HepG2 (cell line): Measurements from ENCODE around the gene CHMP1B. TPM values are rescaled to one million over a fixed set of nuclear protein-coding genes. Genes with fewer than 3 reads are reported as not detected.

Experiments
- CBX2 ChIP-seq, 2 experiments: fragments of 200-600 bp in 1 of 2; sonication (generic); formaldehyde crosslinking in 1 of 2; IDR thresholded peaks; 2 replicates each; pipeline versions ENCODE4 v1.7.0 to v1.8.1; 2018 to 2022; ENCODE audit warnings: low read depth in 2 of 2, low read length in 1 of 2, mild to moderate bottlenecking in 1 of 2, missing genetic modification reagents in 1 of 2
- CREB3 ChIP-seq: sonication (generic); formaldehyde crosslinking; IDR thresholded peaks from 2 replicates; pipeline ENCODE4 v1.5.0; 2020; ENCODE audit warnings: missing genetic modification reagents
- ELF4 ChIP-seq: sonication (generic); formaldehyde crosslinking; IDR thresholded peaks from 2 replicates; pipeline ENCODE4 v1.5.0; 2020; ENCODE audit warnings: missing genetic modification reagents, mild to moderate bottlenecking, moderate library complexity, borderline replicate concordance
- EP300 ChIP-seq, 3 experiments: sonication (generic) in 1 of 3; formaldehyde crosslinking in 1 of 3; IDR thresholded peaks; 2 replicates each; pipeline versions ENCODE4 v1.5.1 to v1.6.1; 2011 to 2020; ENCODE audit warnings: low read depth in 2 of 3, low read length in 2 of 3, borderline replicate concordance in 1 of 3, improper control_type of control experiment in 1 of 3, mild to moderate bottlenecking in 1 of 3, missing genetic modification reagents in 1 of 3, moderate library complexity in 1 of 3
- FOXK1 ChIP-seq: sonication (generic); formaldehyde crosslinking; IDR thresholded peaks from 2 replicates; pipeline ENCODE4 v1.4.0; 2020; ENCODE audit warnings: low read depth, missing genetic modification reagents, borderline replicate concordance
- HBP1 ChIP-seq: IDR thresholded peaks from 2 replicates; pipeline ENCODE4 v1.6.1; 2016; ENCODE audit warnings: low read depth, control low read depth
- KAT2B ChIP-seq: fragments of 150-350 bp; IDR thresholded peaks from 2 replicates; pipeline ENCODE4 v1.6.1; 2014; ENCODE audit warnings: low read depth, low read length, borderline replicate concordance
- NR2C2 ChIP-seq: sonication (generic); formaldehyde crosslinking; IDR thresholded peaks from 2 replicates; pipeline ENCODE4 v1.4.0; 2020; ENCODE audit warnings: missing genetic modification reagents, mild to moderate bottlenecking, moderate library complexity, borderline replicate concordance
- NRL ChIP-seq: sonication (generic); formaldehyde crosslinking; IDR thresholded peaks from 2 replicates; pipeline ENCODE4 v1.5.0; 2020; ENCODE audit warnings: missing genetic modification reagents, mild to moderate bottlenecking, moderate library complexity, borderline replicate concordance
- POGZ ChIP-seq: sonication (generic); formaldehyde crosslinking; IDR thresholded peaks from 2 replicates; pipeline ENCODE4 v1.4.0; 2020; ENCODE audit warnings: mild to moderate bottlenecking, missing genetic modification reagents
- SOX5 ChIP-seq: IDR thresholded peaks from 2 replicates; pipeline ENCODE4 v1.6.1; 2016; ENCODE audit warnings: borderline replicate concordance
- SRSF1 ChIP-seq: fragments of 200-400 bp; formaldehyde crosslinking; optimal IDR thresholded peaks from 2 replicates; pipeline ENCODE3; 2017; ENCODE audit warnings: mild to moderate bottlenecking, low read depth, low read length, moderate library complexity
- TP53 ChIP-seq: sonication (generic); formaldehyde crosslinking; conservative IDR thresholded peaks from 2 replicates; pipeline ENCODE4 v1.4.0; 2020; ENCODE audit warnings: missing genetic modification reagents
- WIZ ChIP-seq: sonication (generic); formaldehyde crosslinking; IDR thresholded peaks from 2 replicates; pipeline ENCODE4 v1.5.1; 2020; ENCODE audit warnings: mild to moderate bottlenecking, missing genetic modification reagents
- ZBTB20 ChIP-seq: sonication (generic); formaldehyde crosslinking; IDR thresholded peaks from 2 replicates; pipeline ENCODE4 v1.8.1; 2023; ENCODE audit warnings: missing genetic modification reagents, low read depth, mild to moderate bottlenecking, borderline replicate concordance
- ZBTB3 ChIP-seq: sonication (generic); formaldehyde crosslinking; IDR thresholded peaks from 2 replicates; pipeline ENCODE4 v1.4.0; 2020; ENCODE audit warnings: low read depth, mild to moderate bottlenecking, moderate library complexity, missing genetic modification reagents, borderline replicate concordance
- ZNF75D ChIP-seq: sonication (generic); formaldehyde crosslinking; IDR thresholded peaks from 2 replicates; pipeline ENCODE4 v1.8.1; 2023; ENCODE audit warnings: missing genetic modification reagents, mild to moderate bottlenecking, borderline replicate concordance
- polyA plus RNA-seq, 8 experiments: library from polyadenylated mRNA; depleted of rRNA in 3 of 8; stranded (reverse) in 7 of 8; unstranded in 1 of 8; fragments of >200 nt; fragmentation: Illumina TruSeq in 4 of 8; extraction: Trizol in 4 of 8; gene quantifications; 2 replicates each; pipeline versions ENCODE4 v1.2.1 to v1.2.3, GENCODE V29; 2011 to 2016; ENCODE audit warnings: low read depth in 4 of 8, missing spikeins in 1 of 8, mixed read lengths in 1 of 8; ENCODE audit not compliant: insufficient read depth in 1 of 8
- total RNA-seq, 5 experiments: library from RNA; depleted of rRNA; stranded (reverse); fragments of >200 nt; fragmentation: Illumina TruSeq; extraction: Trizol; gene quantifications; 2 replicates each; pipeline ENCODE4 v1.2.3, GENCODE V29; 2016; ENCODE audit warnings: low read depth in 1 of 5
- TF ChIP-seq, protein P1 (sequence below): sonication (generic); formaldehyde crosslinking; IDR thresholded peaks from 2 replicates; pipeline ENCODE4 v1.4.0; 2020; ENCODE audit warnings: mild to moderate bottlenecking, low read depth, missing genetic modification reagents
- TF ChIP-seq, protein P2 (sequence below): IDR thresholded peaks from 2 replicates; pipeline ENCODE4 v1.6.1; 2016; ENCODE audit warnings: mild to moderate bottlenecking
- TF ChIP-seq, protein P3 (sequence below): sonication (generic); formaldehyde crosslinking; IDR thresholded peaks from 2 replicates; pipeline ENCODE4 v1.5.0; 2020; ENCODE audit warnings: mild to moderate bottlenecking, low read depth, missing genetic modification reagents, borderline replicate concordance
- TF ChIP-seq, protein P4 (sequence below): sonication (generic); formaldehyde crosslinking; IDR thresholded peaks from 2 replicates; pipeline ENCODE4; 2020; ENCODE audit warnings: missing genetic modification reagents, mild to moderate bottlenecking, borderline replicate concordance

Gene CHMP1B
- total and polyA plus RNA-seq, 2 of the 13 experiments (the other 11 are each of a cell fraction or from before 2014, with no cell fraction given), result 18.8 to 20.2 TPM

DNA sequence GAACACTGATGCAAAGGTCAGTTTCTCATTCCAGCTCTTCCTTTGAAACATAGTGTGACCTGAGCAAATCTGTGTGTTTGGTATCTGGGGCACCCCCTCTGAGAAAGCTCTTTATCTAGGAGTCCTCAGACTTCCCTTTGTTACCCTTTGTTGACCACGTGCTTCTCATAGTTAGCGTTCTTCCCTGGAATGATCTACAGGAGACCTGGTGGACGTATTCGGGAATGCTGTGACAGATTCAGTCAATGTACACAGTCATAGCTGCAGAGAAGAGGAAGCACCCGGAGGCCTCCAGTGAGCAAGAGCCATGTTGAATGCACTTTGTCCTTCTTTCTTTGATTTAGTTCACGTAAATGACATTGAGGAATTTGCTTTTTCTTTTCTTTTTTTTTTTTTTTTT is 10.7 kb upstream of the CHMP1B start (continued):
- TF ChIP-seq ZBTB20 (no peak), ZBTB3 (CRISPR knock-in tag) (no peak), TP53 (CRISPR knock-in tag) (no peak), ELF4 (no peak), SRSF1 (no peak), NR2C2 (CRISPR knock-in tag) (no peak), FOXK1 (CRISPR knock-in tag) (peak; percentile 35; the same call in 1 of the 2 replicates), HBP1 (CRISPR knock-in tag) (no peak), NRL (CRISPR knock-in tag) (no peak), ZNF75D (no peak), CREB3 (CRISPR knock-in tag) (no peak), WIZ (CRISPR knock-in tag) (no peak), SOX5 (CRISPR knock-in tag) (peak; percentile 95), EP300 (IDR thresholded peaks at IDR 0.05; ENCODE audit: low read depth in 2 of 2, low read length in 2 of 2) (peak in 1 of 2 experiments; percentile 71; a peak in 2 of 4 replicates), EP300 (CRISPR knock-in tag; IDR thresholded peaks at IDR 0.05; ENCODE audit: borderline replicate concordance) (no peak), CBX2 (IDR thresholded peaks at IDR 0.05; ENCODE audit: low read depth, low read length) (no peak), CBX2 (CRISPR knock-in tag; IDR thresholded peaks at IDR 0.05; ENCODE audit: low read depth) (no peak), POGZ (CRISPR knock-in tag) (0 out of 2 replicates have a peak, but pooled peaks have one; percentile 17), KAT2B (no peak)
- TF ChIP-seq, protein P1, sequence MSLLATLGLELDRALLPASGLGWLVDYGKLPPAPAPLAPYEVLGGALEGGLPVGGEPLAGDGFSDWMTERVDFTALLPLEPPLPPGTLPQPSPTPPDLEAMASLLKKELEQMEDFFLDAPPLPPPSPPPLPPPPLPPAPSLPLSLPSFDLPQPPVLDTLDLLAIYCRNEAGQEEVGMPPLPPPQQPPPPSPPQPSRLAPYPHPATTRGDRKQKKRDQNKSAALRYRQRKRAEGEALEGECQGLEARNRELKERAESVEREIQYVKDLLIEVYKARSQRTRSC (CRISPR knock-in tag), result no peak
- TF ChIP-seq, protein P2, sequence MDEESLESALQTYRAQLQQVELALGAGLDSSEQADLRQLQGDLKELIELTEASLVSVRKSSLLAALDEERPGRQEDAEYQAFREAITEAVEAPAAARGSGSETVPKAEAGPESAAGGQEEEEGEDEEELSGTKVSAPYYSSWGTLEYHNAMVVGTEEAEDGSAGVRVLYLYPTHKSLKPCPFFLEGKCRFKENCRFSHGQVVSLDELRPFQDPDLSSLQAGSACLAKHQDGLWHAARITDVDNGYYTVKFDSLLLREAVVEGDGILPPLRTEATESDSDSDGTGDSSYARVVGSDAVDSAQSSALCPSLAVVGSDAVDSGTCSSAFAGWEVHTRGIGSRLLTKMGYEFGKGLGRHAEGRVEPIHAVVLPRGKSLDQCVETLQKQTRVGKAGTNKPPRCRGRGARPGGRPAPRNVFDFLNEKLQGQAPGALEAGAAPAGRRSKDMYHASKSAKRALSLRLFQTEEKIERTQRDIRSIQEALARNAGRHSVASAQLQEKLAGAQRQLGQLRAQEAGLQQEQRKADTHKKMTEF (CRISPR knock-in tag), result 0 out of 2 replicates have a peak, but pooled peaks have one; percentile 52
- TF ChIP-seq, protein P3, sequence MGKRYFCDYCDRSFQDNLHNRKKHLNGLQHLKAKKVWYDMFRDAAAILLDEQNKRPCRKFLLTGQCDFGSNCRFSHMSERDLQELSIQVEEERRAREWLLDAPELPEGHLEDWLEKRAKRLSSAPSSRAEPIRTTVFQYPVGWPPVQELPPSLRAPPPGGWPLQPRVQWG, result no peak
- TF ChIP-seq, protein P4, sequence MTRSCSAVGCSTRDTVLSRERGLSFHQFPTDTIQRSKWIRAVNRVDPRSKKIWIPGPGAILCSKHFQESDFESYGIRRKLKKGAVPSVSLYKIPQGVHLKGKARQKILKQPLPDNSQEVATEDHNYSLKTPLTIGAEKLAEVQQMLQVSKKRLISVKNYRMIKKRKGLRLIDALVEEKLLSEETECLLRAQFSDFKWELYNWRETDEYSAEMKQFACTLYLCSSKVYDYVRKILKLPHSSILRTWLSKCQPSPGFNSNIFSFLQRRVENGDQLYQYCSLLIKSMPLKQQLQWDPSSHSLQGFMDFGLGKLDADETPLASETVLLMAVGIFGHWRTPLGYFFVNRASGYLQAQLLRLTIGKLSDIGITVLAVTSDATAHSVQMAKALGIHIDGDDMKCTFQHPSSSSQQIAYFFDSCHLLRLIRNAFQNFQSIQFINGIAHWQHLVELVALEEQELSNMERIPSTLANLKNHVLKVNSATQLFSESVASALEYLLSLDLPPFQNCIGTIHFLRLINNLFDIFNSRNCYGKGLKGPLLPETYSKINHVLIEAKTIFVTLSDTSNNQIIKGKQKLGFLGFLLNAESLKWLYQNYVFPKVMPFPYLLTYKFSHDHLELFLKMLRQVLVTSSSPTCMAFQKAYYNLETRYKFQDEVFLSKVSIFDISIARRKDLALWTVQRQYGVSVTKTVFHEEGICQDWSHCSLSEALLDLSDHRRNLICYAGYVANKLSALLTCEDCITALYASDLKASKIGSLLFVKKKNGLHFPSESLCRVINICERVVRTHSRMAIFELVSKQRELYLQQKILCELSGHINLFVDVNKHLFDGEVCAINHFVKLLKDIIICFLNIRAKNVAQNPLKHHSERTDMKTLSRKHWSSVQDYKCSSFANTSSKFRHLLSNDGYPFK (CRISPR knock-in tag), result no peak
